ENCODE results near the gene F2RL3. TPM values are rescaled to one million over a fixed set of nuclear protein-coding genes. Genes with fewer than 3 reads are reported as not detected.

The F2RL3 gene
- total and polyA plus RNA-seq, 5 experiments from 2014 or later, result 0.24 TPM; not detected in 4

DNA sequence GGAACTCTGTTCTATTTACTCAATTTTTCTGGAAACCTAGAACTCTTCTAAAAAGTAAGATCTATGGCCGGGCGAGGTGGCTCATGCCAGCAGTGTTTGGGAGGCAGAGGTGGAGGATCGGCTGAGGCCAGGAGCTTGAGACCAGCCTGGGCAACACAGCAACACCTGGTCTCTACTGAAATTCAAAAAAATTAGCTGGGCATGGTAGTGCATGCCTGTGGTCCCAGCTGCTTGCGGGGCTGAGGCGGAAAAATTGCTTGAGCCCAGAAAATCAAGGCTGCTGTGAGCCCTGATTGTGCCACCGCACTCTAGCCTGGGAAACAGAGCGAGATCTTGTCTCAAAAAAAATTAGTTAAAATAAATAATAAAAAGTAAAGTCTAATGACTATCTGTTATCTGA, 28.6 kb downstream of the F2RL3 start:
- Mint-ChIP-seq H3K27me3 (peaks cover 0 to 4% (median 0%) of the 10 kb centered on the region in 5 donors), H3K9me3 (peaks cover 5 to 37% (median 22%) of the 10 kb centered on the region in 9 donors), H3K36me3 (peaks cover 12 to 22% (median 17%) of the 10 kb centered on the region in 3 donors), H3K4me1 (peaks cover 0 to 4% (median 0%) of the 10 kb centered on the region in 4 donors), H3K4me3 (no peak overlapping the region), H3K27ac (no peak overlapping the region)
- POLR2A ChIA-PET, result no interaction called here
- no peak for ATAC-seq
- peak in 1 of 10 donors; percentile 21 for DNase-seq

DNA sequence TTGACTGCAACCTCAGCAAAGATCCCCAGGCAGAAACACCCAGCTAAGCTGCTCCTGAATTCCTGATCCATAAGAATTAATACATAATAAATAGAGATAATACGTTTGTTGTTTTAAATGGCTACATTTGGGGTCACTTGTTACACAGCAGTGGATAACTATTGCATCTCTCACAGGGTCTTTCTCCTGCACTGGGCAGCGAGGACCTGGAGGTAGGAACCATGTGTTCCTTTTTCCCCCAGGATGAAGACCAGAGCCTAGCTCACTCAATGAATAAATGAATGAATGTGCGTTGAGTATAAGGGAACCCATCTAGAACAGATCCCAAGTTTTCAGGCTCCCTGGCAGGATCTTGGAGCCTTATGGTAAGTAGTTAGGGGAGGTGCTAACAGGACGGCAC, 30.7 kb downstream of the F2RL3 start:
- peaks cover 0 to 4% (median 0%) of the 10 kb centered on the region in 5 donors for H3K27me3 Mint-ChIP-seq
- POLR2A ChIA-PET, result interaction anchor here (0.6 kb wide), 2 partner anchors 9 to 444 kb away, joined by 3 read pairs; no protein-coding TSS in a partner anchor
- DNase-seq (no peak), ATAC-seq (no peak)
- no peak overlapping the region for H3K27ac Mint-ChIP-seq
- peaks cover 0 to 14% (median 4%) of the 10 kb centered on the region in 3 donors for H3K36me3 Mint-ChIP-seq
- peaks cover 0 to 17% (median 7%) of the 10 kb centered on the region in 9 donors for H3K9me3 Mint-ChIP-seq
- no peak overlapping the region for H3K4me3 Mint-ChIP-seq
- peaks cover 0 to 2% (median 0%) of the 10 kb centered on the region in 4 donors for H3K4me1 Mint-ChIP-seq

DNA sequence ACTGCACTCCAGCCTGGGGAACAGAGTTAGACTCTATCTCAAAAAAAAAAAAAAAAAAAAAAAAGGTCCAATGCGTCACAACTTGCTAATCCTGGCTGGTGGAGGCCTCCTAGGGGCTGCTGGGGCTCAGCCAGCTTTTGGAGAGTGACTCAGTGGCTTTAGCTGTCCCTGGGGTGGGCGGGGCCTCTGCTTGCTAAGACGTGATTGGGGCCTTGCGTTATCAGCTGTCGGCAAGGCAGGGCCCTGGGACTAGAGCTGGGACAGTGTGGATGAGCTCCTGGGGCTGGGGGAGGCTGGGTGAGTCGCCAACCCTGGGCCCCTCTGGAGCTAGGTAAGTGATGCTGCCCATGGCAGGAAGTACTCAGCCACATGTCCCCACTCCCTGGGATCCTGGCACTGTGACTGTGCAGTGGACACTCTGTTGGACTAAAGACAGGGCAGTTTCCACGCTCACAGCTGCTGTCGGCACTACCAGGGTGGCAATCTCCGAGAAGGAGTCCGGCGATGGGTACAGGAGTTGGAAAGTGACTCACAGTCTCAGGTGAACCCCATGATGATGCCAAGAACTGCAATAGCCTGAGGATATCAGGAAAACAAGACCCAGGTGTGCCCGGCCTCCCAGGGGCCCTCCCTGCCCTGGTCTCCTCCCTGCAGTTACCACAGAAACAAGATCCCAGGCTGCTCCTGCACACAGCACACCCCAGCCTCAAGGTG, 32.2 kb downstream of the F2RL3 start:
- ATAC-seq (no peak), DNase-seq (no peak)
- Mint-ChIP-seq H3K4me3 (no peak overlapping the region), H3K4me1 (peaks cover 0 to 2% (median 0%) of the 10 kb centered on the region in 4 donors), H3K27ac (no peak overlapping the region), H3K36me3 (peaks cover 4 to 12% (median 9%) of the 10 kb centered on the region in 3 donors), H3K27me3 (peaks cover 0 to 4% (median 0%) of the 10 kb centered on the region in 5 donors), H3K9me3 (peaks cover 0 to 23% (median 4%) of the 10 kb centered on the region in 9 donors)
- POLR2A ChIA-PET, result no interaction called here

DNA sequence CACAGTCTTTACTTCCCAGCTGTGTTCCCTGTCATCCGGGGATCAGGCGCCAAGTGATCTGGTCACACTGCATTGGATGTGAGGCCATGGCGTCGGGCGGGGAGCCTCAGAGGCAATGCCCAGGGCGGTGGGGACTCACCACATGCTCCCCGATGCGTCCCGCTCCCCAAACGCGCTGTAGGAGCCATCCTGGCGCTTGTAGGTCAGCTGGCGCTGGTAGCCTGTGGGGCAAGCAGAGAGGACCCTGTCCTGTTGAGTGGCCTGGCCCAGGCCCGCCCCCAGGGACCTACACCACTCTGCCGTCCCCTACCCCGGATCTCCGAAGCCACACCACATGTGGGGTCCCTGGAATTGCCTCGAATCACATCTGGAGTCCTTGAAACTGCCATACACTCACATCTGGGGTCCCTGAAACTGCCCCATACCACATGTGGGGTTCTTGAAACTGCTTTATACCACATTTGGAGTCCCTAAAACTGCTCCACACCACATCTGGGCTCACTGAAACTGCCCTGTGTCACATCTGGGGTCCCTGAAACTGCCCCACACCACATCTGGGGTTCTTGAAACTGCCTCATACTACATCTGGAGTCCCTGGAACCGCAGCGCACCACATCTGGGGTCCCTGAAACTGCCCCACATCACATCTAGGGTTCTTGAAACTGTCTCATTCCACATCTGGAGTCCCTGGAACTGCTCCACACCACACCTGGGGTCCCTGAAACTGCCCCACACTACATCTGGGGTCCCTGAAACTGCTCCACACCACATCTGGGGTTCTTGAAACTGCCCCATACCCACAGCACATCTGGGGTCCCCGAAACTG, 33.2 kb downstream of the F2RL3 start:
- POLR2A ChIA-PET, result no interaction called here
- Mint-ChIP-seq H3K27me3 (peaks cover 0 to 4% (median 0%) of the 10 kb centered on the region in 5 donors), H3K4me3 (no peak overlapping the region), H3K4me1 (no peaks in the 10 kb centered on the region), H3K9me3 (peaks cover 0 to 27% (median 10%) of the 10 kb centered on the region in 9 donors), H3K36me3 (peaks cover 10 to 15% (median 14%) of the 10 kb centered on the region in 3 donors), H3K27ac (peak overlapping the region in 1 of 10 donors; percentile 41)
- DNase-seq, result no peak
- no peak for ATAC-seq

DNA sequence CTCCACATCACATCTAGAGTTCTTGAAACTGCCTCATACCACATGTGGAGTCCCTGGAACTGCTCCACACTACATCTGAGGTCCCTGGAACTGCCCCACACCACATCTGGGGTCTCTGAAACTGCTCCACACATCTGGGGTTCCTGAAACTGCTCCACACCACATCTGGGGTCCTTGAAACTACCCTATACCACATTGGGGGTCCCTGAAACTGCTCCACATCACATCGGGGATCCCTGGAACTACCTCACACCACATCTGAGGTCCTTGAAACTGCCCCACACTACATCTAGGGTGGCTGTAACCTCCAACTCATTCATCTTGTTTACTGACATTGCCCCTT, 33.8 kb downstream of the F2RL3 start:
- no peak for DNase-seq
- H3K27me3 Mint-ChIP-seq, result peaks cover 0 to 4% (median 0%) of the 10 kb centered on the region in 5 donors
- no peak for ATAC-seq
- H3K36me3 Mint-ChIP-seq, result peaks cover 11 to 15% (median 14%) of the 10 kb centered on the region in 3 donors
- H3K27ac Mint-ChIP-seq, result peak overlapping the region in 1 of 10 donors; percentile 41
- H3K4me1 Mint-ChIP-seq, result no peaks in the 10 kb centered on the region
- POLR2A ChIA-PET, result no interaction called here
- H3K9me3 Mint-ChIP-seq, result peaks cover 0 to 33% (median 11%) of the 10 kb centered on the region in 9 donors
- H3K4me3 Mint-ChIP-seq, result no peak overlapping the region

DNA sequence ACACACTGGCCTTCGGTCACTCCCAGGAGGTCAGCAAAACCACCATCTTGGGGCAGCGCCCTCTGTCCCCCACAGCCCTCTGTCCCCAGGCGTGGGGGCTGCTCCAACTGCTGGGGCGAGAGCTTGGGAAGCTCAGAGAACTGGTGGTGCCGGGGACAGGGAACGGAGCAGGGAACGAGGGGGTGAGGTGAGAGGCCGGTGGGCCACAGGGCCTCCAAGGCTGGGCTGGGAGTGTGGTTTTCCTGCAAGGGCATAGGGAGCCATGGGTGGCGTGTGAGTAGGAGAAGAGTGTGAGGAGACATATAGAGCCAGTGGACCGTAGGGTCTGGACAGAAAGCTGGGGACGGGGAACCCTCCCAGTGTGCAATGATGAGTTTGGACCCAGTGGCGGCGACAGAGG, 34.1 kb downstream of the F2RL3 start:
- no peak overlapping the region for H3K4me3 Mint-ChIP-seq
- no peaks in the 10 kb centered on the region for H3K4me1 Mint-ChIP-seq
- H3K27ac Mint-ChIP-seq, result peak overlapping the region in 1 of 10 donors; percentile 41
- H3K36me3 Mint-ChIP-seq, result peaks cover 11 to 15% (median 14%) of the 10 kb centered on the region in 3 donors
- POLR2A ChIA-PET, result no interaction called here
- H3K9me3 Mint-ChIP-seq, result peaks cover 0 to 34% (median 11%) of the 10 kb centered on the region in 9 donors
- peaks cover 0 to 4% (median 0%) of the 10 kb centered on the region in 5 donors for H3K27me3 Mint-ChIP-seq
- ATAC-seq (no peak), DNase-seq (no peak)

DNA sequence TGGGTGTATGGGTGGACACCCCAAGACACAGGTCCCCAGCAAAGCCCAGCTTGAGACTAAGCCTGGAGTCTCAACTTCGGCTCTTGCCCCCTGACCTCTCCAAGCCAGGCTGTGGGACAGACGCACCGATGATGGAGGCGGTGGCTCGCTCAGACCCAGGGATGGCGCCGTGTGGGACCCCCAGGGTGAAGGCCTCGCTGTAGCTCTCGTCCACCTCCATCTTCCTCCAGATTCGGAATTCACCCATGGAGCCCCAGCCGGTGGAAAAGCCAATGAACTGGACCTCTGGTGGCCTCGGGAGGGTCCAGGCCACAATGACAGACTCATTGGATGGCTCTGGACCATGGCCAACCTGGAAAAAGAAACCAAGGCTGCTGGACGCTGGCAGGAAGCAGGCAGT, 39.1 kb downstream of the F2RL3 start:
- Mint-ChIP-seq H3K27ac (no peak overlapping the region), H3K4me1 (no peaks in the 10 kb centered on the region), H3K27me3 (peaks cover 0 to 8% (median 0%) of the 10 kb centered on the region in 5 donors), H3K36me3 (peaks cover 13 to 16% (median 16%) of the 10 kb centered on the region in 3 donors), H3K4me3 (no peak overlapping the region), H3K9me3 (peaks cover 2 to 41% (median 16%) of the 10 kb centered on the region in 9 donors)
- no peak for DNase-seq
- POLR2A ChIA-PET, result interaction anchor here (0.6 kb wide), 1 partner anchor 9 kb away, joined by 3 read pairs; no protein-coding TSS in a partner anchor
- ATAC-seq, result no peak

DNA sequence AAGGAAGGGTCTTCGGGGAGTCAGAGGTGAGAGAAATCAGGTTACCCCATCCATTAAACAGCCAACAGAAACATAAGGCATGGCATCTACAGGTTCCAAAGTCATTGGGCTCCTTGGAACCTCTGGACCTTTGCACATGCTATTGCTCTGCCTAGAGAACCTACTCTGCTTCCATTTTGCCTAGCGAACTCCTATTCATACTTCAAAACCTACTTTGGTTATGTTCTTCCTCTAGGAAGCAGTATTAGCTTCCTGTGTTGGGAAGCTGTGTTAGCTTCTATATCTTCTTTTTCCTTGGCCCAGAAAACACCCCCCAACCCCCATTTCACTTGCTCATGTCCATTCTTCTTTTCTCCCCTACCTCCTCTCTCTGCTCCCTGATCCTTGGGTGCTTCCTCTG, 39.6 kb downstream of the F2RL3 start:
- Mint-ChIP-seq H3K27me3 (peaks cover 0 to 8% (median 0%) of the 10 kb centered on the region in 5 donors), H3K36me3 (peaks cover 9 to 17% (median 16%) of the 10 kb centered on the region in 3 donors), H3K4me1 (no peaks in the 10 kb centered on the region), H3K4me3 (no peak overlapping the region), H3K9me3 (peaks cover 4 to 44% (median 17%) of the 10 kb centered on the region in 9 donors), H3K27ac (no peak overlapping the region)
- ATAC-seq (no peak), DNase-seq (no peak)
- POLR2A ChIA-PET, result interaction anchor here (0.6 kb wide), 1 partner anchor 9 kb away, joined by 3 read pairs; no protein-coding TSS in a partner anchor

DNA sequence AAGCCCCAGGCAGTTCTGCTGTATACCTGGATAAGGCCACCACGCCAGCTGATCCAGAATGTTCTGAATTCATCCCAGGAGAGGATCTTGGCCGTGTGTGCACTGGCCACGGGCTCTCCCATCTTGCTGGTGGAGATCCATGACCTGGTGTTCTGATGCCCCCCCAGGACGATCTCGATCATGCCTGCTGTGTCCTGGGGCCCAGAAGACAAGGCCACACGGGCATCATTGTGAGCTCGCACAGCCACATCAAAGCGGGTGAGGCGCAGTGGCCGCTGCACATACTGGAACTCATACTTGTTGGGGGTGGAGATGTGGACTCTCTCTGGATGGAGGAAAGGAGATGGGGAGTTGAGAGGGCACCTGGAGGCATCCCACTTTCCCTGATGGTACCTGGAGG, 40.1 kb downstream of the F2RL3 start:
- DNase-seq (no peak), ATAC-seq (no peak)
- POLR2A ChIA-PET, result no interaction called here
- no peak overlapping the region for H3K4me3 Mint-ChIP-seq
- peaks cover 9 to 49% (median 23%) of the 10 kb centered on the region in 9 donors for H3K9me3 Mint-ChIP-seq
- H3K4me1 Mint-ChIP-seq, result no peaks in the 10 kb centered on the region
- H3K36me3 Mint-ChIP-seq, result peaks cover 9 to 23% (median 17%) of the 10 kb centered on the region in 3 donors
- no peak overlapping the region for H3K27ac Mint-ChIP-seq
- H3K27me3 Mint-ChIP-seq, result peaks cover 0 to 9% (median 0%) of the 10 kb centered on the region in 5 donors

DNA sequence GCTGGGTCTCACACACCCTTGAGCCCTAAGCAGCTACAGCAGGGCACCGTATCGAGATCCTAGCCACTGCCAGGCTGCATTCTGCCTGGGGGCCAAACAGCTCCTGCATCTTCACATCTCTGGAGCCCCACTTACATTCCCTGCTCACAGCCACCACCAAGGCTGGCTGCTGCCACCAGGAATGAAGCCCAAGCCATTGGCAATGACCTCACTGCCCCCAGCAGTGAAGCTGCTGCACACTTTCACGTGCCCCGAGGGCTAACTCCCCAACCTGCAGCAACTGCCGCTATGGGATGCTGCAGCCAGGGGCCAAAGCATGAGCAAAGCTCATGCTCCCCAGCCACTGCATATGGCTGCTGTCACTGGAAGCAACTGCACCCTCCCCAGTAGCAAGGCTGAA, 42.0 kb downstream of the F2RL3 start:
- H3K9me3 Mint-ChIP-seq, result peaks cover 15 to 59% (median 31%) of the 10 kb centered on the region in 9 donors
- no peak for ATAC-seq
- no peak for DNase-seq
- H3K4me3 Mint-ChIP-seq, result no peak overlapping the region
- POLR2A ChIA-PET, result no interaction called here
- no peak overlapping the region for H3K27ac Mint-ChIP-seq
- peaks cover 0 to 10% (median 0%) of the 10 kb centered on the region in 5 donors for H3K27me3 Mint-ChIP-seq
- peaks cover 8 to 31% (median 13%) of the 10 kb centered on the region in 3 donors for H3K36me3 Mint-ChIP-seq
- H3K4me1 Mint-ChIP-seq, result no peaks in the 10 kb centered on the region

DNA sequence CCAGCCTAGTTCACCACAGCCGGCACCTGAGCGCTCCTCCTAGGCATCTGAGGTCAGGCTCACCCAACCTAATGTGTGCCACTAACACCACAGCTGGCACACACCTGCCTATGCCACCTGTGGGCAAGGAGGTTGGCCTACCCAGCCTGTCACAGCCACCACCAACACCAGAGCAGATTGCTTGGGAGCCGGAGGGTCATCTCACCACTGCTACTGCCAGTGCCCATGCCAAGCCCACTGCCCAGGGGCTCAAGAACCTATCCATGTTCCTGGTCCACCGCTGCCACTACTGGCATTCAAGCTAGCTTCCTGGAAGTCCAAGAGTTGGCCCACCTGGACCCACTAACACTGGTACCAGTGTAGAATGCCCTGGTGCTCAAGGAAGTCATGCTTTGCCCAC, 42.5 kb downstream of the F2RL3 start:
- Mint-ChIP-seq H3K36me3 (peaks cover 7 to 31% (median 13%) of the 10 kb centered on the region in 3 donors), H3K4me1 (no peaks in the 10 kb centered on the region), H3K4me3 (no peak overlapping the region), H3K27ac (no peak overlapping the region), H3K27me3 (peaks cover 0 to 10% (median 0%) of the 10 kb centered on the region in 5 donors), H3K9me3 (peaks cover 15 to 59% (median 36%) of the 10 kb centered on the region in 9 donors)
- no peak for DNase-seq
- no peak for ATAC-seq
- POLR2A ChIA-PET, result no interaction called here

DNA sequence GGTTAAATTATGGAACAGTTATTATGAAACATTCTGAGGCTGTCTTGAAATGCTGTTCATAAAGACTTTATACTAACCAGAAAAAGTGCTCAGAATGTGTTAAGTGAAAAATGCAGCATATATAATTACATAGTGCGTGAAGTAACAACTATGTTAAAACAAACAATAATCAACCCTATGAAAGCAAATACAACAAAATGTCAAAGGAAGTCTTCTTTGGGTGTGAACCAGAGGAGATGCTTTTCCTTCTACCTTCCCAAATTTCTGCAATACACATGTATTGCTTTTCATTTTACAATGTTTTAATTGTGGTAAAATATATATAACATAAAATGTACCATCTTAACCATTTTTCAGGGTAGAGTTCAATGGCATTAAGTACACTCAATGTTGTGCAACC, 45.7 kb downstream of the F2RL3 start:
- no peak for ATAC-seq
- Mint-ChIP-seq H3K27me3 (peaks cover 0 to 6% (median 0%) of the 10 kb centered on the region in 5 donors), H3K4me3 (no peak overlapping the region), H3K27ac (no peak overlapping the region), H3K36me3 (peaks cover 1 to 24% (median 6%) of the 10 kb centered on the region in 3 donors), H3K4me1 (no peaks in the 10 kb centered on the region), H3K9me3 (peaks cover 12 to 48% (median 34%) of the 10 kb centered on the region in 9 donors)
- POLR2A ChIA-PET, result no interaction called here
- DNase-seq, result no peak

All from naive thymus-derived CD8-positive, alpha-beta T cell (primary cell).